Neural progenitor cell (in vitro differentiated cells): Measurements from ENCODE around the gene FIP1L1. TPM values are rescaled to one million over a fixed set of nuclear protein-coding genes. Genes with fewer than 3 reads are reported as not detected.

Experiments used
- DNase-seq: peaks from one replicate; pipeline ENCODE4 v3.0.0-alpha.2; 2016; ENCODE audit warnings: low spot score
- H2AFZ ChIP-seq: fragments of 200-600 bp; sonication (generic); replicated peaks from 2 replicates; pipeline ENCODE4 v1.6.1; 2016; ENCODE audit warnings: antibody characterized with exemption
- H3F3A ChIP-seq: fragments of 200-600 bp; sonication (generic); 2 replicates; pipeline ENCODE4 v1.6.1; 2016; ENCODE audit warnings: antibody characterized with exemption, low read depth
- H3K27ac ChIP-seq: fragments of 200-600 bp; sonication (generic); 2 replicates; pipeline ENCODE4 v1.5.1; 2016; ENCODE audit warnings: mild to moderate bottlenecking
- H3K27me3 ChIP-seq: fragments of 200-600 bp; sonication (generic); 2 replicates; pipeline ENCODE4 v1.6.1; 2016; ENCODE audit warnings: mild to moderate bottlenecking, moderate library complexity
- H3K36me3 ChIP-seq: fragments of 200-600 bp; sonication (generic); 2 replicates; pipeline ENCODE4 v1.5.1; 2016
- H3K4me1 ChIP-seq: fragments of 200-600 bp; sonication (generic); 2 replicates; pipeline ENCODE4 v1.6.1; 2016; ENCODE audit warnings: mixed run types
- H3K4me2 ChIP-seq: fragments of 200-600 bp; sonication (generic); 2 replicates; pipeline ENCODE4 v1.6.1; 2016
- H3K4me3 ChIP-seq: fragments of 200-600 bp; sonication (generic); 2 replicates; pipeline ENCODE4 v1.5.1; 2016
- H3K79me2 ChIP-seq: fragments of 200-600 bp; sonication (generic); 2 replicates; pipeline ENCODE4 v1.6.1; 2016; ENCODE audit warnings: low read depth
- H3K9ac ChIP-seq: fragments of 200-600 bp; sonication (generic); 2 replicates; pipeline ENCODE4 v1.6.1; 2016
- H3K9me3 ChIP-seq: fragments of 200-600 bp; sonication (generic); 2 replicates; pipeline ENCODE4 v1.5.1; 2016; ENCODE audit warnings: low read depth
- H4K20me1 ChIP-seq: fragments of 200-600 bp; sonication (generic); 2 replicates; pipeline ENCODE4 v1.6.1; 2016; ENCODE audit warnings: low read depth
- H3K27ac Mint-ChIP-seq: 3 replicates; pipeline ENCODE4 v1.8.0; 2021; ENCODE audit warnings: mixed read lengths
- H3K27me3 Mint-ChIP-seq: 2 replicates; pipeline ENCODE4 v1.8.0; 2022; ENCODE audit warnings: low read depth, mild to moderate bottlenecking, inconsistent platforms, moderate library complexity, mixed read lengths; ENCODE audit not compliant: insufficient read depth
- H3K36me3 Mint-ChIP-seq: 3 replicates; pipeline ENCODE4 v1.8.0; 2021; ENCODE audit warnings: mixed read lengths
- H3K4me1 Mint-ChIP-seq: 3 replicates; pipeline ENCODE4 v1.8.0; 2021; ENCODE audit warnings: mixed read lengths
- H3K4me3 Mint-ChIP-seq: 3 replicates; pipeline ENCODE4 v1.8.0; 2021; ENCODE audit warnings: mild to moderate bottlenecking, moderate library complexity, mixed read lengths
- H3K9me3 Mint-ChIP-seq: 3 replicates; pipeline ENCODE4 v1.8.0; 2020; ENCODE audit warnings: mixed read lengths
- CTCF ChIP-seq: fragments of 200-600 bp; sonication (generic); IDR thresholded peaks from 2 replicates; pipeline ENCODE4 v1.5.1; 2017; ENCODE audit warnings: antibody characterized with exemption, mild to moderate bottlenecking
- EZH2 ChIP-seq: fragments of 200-600 bp; sonication (generic); IDR thresholded peaks from 2 replicates; pipeline ENCODE4 v1.6.1; 2017; ENCODE audit warnings: antibody characterized with exemption, mild to moderate bottlenecking, moderate library complexity
- EZH2phosphoT487 ChIP-seq: fragments of 200-600 bp; sonication (generic); IDR thresholded peaks from 2 replicates; pipeline ENCODE4 v1.6.1; 2017; ENCODE audit warnings: antibody characterized with exemption
- total RNA-seq: library from RNA; depleted of rRNA; stranded (reverse); fragments of >200 nt; gene quantifications from 2 replicates; pipeline ENCODE4 v1.2.3, GENCODE V29; 2015; ENCODE audit warnings: low replicate concordance

The FIP1L1 gene
- total RNA-seq, 1 donor from 2014 or later: 88.5 TPM

GRCh38 chr4:53354012-53354722, 23.3 kb upstream of the FIP1L1 start:
- H4K20me1 ChIP-seq: no peaks in the 10 kb centered on the region
- no peak overlapping the region for H3K4me2 ChIP-seq
- no peak for DNase-seq
- H3K27me3 Mint-ChIP-seq: no peaks in the 10 kb centered on the region
- H3K9me3 ChIP-seq: no peaks in the 10 kb centered on the region
- no peaks in the 10 kb centered on the region for H3K9me3 Mint-ChIP-seq
- no peak for TF ChIP-seq CTCF
- no peak for TF ChIP-seq EZH2phosphoT487
- no peak for TF ChIP-seq EZH2
- H3K4me1 Mint-ChIP-seq: no peaks in the 10 kb centered on the region
- no peaks in the 10 kb centered on the region for H3K27me3 ChIP-seq
- H3K27ac Mint-ChIP-seq: no peak overlapping the region
- no peak overlapping the region for H3K9ac ChIP-seq
- no peaks in the 10 kb centered on the region for H3K36me3 ChIP-seq
- no peak overlapping the region for H3K4me3 Mint-ChIP-seq
- no peaks in the 10 kb centered on the region for H3K4me1 ChIP-seq
- H3F3A ChIP-seq: no peaks in the 10 kb centered on the region
- peaks cover 2% of the 10 kb centered on the region for H3K36me3 Mint-ChIP-seq
- H3K79me2 ChIP-seq: no peaks in the 10 kb centered on the region
- H3K27ac ChIP-seq: no peak overlapping the region
- no peak overlapping the region for H2AFZ ChIP-seq
- no peak overlapping the region for H3K4me3 ChIP-seq

GRCh38 chr4:53355930-53356521, 21.4 kb upstream of the FIP1L1 start:
- no peaks in the 10 kb centered on the region for H3K4me1 ChIP-seq
- H3K27me3 Mint-ChIP-seq: no peaks in the 10 kb centered on the region
- no peaks in the 10 kb centered on the region for H3K9me3 Mint-ChIP-seq
- no peaks in the 10 kb centered on the region for H3K27me3 ChIP-seq
- no peak for DNase-seq
- H3K36me3 ChIP-seq: no peaks in the 10 kb centered on the region
- H4K20me1 ChIP-seq: no peaks in the 10 kb centered on the region
- H3K4me3 Mint-ChIP-seq: no peak overlapping the region
- TF ChIP-seq EZH2phosphoT487 (no peak), CTCF (no peak), EZH2 (no peak)
- no peak overlapping the region for H3K9ac ChIP-seq
- no peak overlapping the region for H3K27ac Mint-ChIP-seq
- H3K27ac ChIP-seq: no peak overlapping the region
- H3K4me1 Mint-ChIP-seq: no peaks in the 10 kb centered on the region
- no peak overlapping the region for H2AFZ ChIP-seq
- no peak overlapping the region for H3K4me2 ChIP-seq
- H3K79me2 ChIP-seq: no peaks in the 10 kb centered on the region
- H3K4me3 ChIP-seq: no peak overlapping the region
- H3F3A ChIP-seq: no peaks in the 10 kb centered on the region
- H3K36me3 Mint-ChIP-seq: peaks cover 2% of the 10 kb centered on the region
- no peaks in the 10 kb centered on the region for H3K9me3 ChIP-seq

GRCh38 chr4:53361451-53361850, 16.0 kb upstream of the FIP1L1 start:
- Histone ChIP-seq H3K27me3 (peaks cover under 1% of the 10 kb centered on the region), H3K27ac (no peak overlapping the region), H3K4me3 (no peak overlapping the region), H3K4me2 (no peak overlapping the region), H3F3A (peaks cover 5% of the 10 kb centered on the region), H3K9me3 (no peaks in the 10 kb centered on the region), H3K36me3 (no peaks in the 10 kb centered on the region), H4K20me1 (no peaks in the 10 kb centered on the region), H3K9ac (no peak overlapping the region), H3K4me1 (peaks cover 8% of the 10 kb centered on the region), H3K79me2 (no peaks in the 10 kb centered on the region), H2AFZ (no peak overlapping the region)
- TF ChIP-seq EZH2phosphoT487 (no peak), EZH2 (no peak), CTCF (no peak)
- no peak for DNase-seq
- H3K27me3 Mint-ChIP-seq: no peaks in the 10 kb centered on the region
- no peaks in the 10 kb centered on the region for H3K9me3 Mint-ChIP-seq
- no peaks in the 10 kb centered on the region for H3K36me3 Mint-ChIP-seq
- H3K4me3 Mint-ChIP-seq: no peak overlapping the region
- no peak overlapping the region for H3K27ac Mint-ChIP-seq
- peaks cover 19% of the 10 kb centered on the region for H3K4me1 Mint-ChIP-seq
